PC-3 (cell line): ENCODE measurements around the gene SLC33A1.
"Not testable (repeated sequence)": the region's sequence is repeated elsewhere in the genome, so short reads cannot be mapped to it uniquely, and the experiment has no call there.

Source experiments
- CTCF ChIP-seq: fragments of 300-600 bp; sonication (generic); conservative IDR thresholded peaks from 2 replicates; pipeline ENCODE4 v1.5.1; 2017; ENCODE audit warnings: antibody characterized with exemption, low read depth, mild to moderate bottlenecking, low read length
- EZH2phosphoT487 ChIP-seq: fragments of 300-600 bp; sonication (generic); IDR thresholded peaks from 2 replicates; pipeline ENCODE4 v1.6.1; 2018; ENCODE audit warnings: mild to moderate bottlenecking, antibody characterized with exemption, low read length, borderline replicate concordance

- TF ChIP-seq CTCF, EZH2phosphoT487: not testable (repeated sequence)
These were observed 8.2 kb upstream of the SLC33A1 start for GRCh38 chr3:155862290-155862982.
